K562 (cell line): ENCODE data around the gene CNTN2. TPM values are rescaled to one million over a fixed set of nuclear protein-coding genes. Genes with fewer than 3 reads are reported as not detected.

Experiments
- CBFA2T2 ChIP-seq: fragments of 450-650 bp; conservative IDR thresholded peaks from 2 replicates; pipeline ENCODE4 v1.6.1; 2017; ENCODE audit warnings: mild to moderate bottlenecking
- DNMT1 ChIP-seq: fragments of 450-650 bp; IDR thresholded peaks from 2 replicates; pipeline ENCODE4 v1.6.1; 2016; ENCODE audit warnings: antibody characterized with exemption, mild to moderate bottlenecking
- E2F4 ChIP-seq: sonication (generic); formaldehyde crosslinking; IDR thresholded peaks from 2 replicates; pipeline ENCODE4 v1.8.0; 2022; ENCODE audit warnings: mild to moderate bottlenecking, low read depth, missing genetic modification reagents
- FOXA1 ChIP-seq: fragments of 450-650 bp; IDR thresholded peaks from 2 replicates; pipeline ENCODE4 v1.6.1; 2016; ENCODE audit warnings: mild to moderate bottlenecking, borderline replicate concordance
- FOXP1 ChIP-seq: sonication (generic); formaldehyde crosslinking; IDR thresholded peaks from 2 replicates; pipeline ENCODE4 v1.8.0; 2022; ENCODE audit warnings: mild to moderate bottlenecking, missing genetic modification reagents
- GABPA ChIP-seq: fragments of 200-800 bp; sonication (Bioruptor generic); conservative IDR thresholded peaks from 2 replicates; pipeline ENCODE4 v1.6.1; 2016; ENCODE audit warnings: low read depth, missing genetic modification characterization, missing compliant biosample characterization
- GTF2F1 ChIP-seq: IDR thresholded peaks from 2 replicates; pipeline ENCODE4 v1.6.1; 2011; ENCODE audit warnings: low read depth, low read length, improper control_type of control experiment
- KDM5B ChIP-seq: fragments of 200-600 bp; sonication (generic); IDR thresholded peaks from 2 replicates; pipeline ENCODE4 v1.6.1; 2012; ENCODE audit warnings: low read depth, mild to moderate bottlenecking, moderate library complexity, low read length, control low read depth, inconsistent platforms; ENCODE audit not compliant: insufficient replicate concordance
- MCM3 ChIP-seq: fragments of 450-650 bp; IDR thresholded peaks from 2 replicates; pipeline ENCODE4 v1.6.1; 2016
- NCOA4 ChIP-seq: fragments of 450-650 bp; IDR thresholded peaks from 2 replicates; pipeline ENCODE4 v1.6.1; 2018; ENCODE audit warnings: mild to moderate bottlenecking; ENCODE audit not compliant: partially characterized antibody
- NFXL1 ChIP-seq: fragments of 450-650 bp; formaldehyde crosslinking; IDR thresholded peaks from 2 replicates; pipeline ENCODE4 v1.4.0; 2021; ENCODE audit warnings: mild to moderate bottlenecking
- NR4A1 ChIP-seq, 2 experiments: fragments of 250-450 bp in 1 of 2; fragments of 450-650 bp in 1 of 2; sonication (Bioruptor Pico) in 1 of 2; IDR thresholded peaks; 2 replicates each; pipeline versions ENCODE4 v1.4.0 to v1.6.1; 2016 to 2020; ENCODE audit warnings: mild to moderate bottlenecking in 2 of 2, missing compliant biosample characterization in 1 of 2, missing genetic modification characterization in 1 of 2, moderate library complexity in 1 of 2
- RBM25 ChIP-seq: fragments of 200-400 bp; formaldehyde crosslinking; IDR thresholded peaks from 2 replicates; pipeline ENCODE4 v1.6.1; 2018; ENCODE audit warnings: low read length, low read depth, moderate library complexity; ENCODE audit not compliant: severe bottlenecking
- SAFB2 ChIP-seq: fragments of 200-400 bp; formaldehyde crosslinking; IDR thresholded peaks from 2 replicates; pipeline ENCODE4 v1.6.1; 2018; ENCODE audit warnings: borderline replicate concordance, low read length, low read depth, moderate library complexity; ENCODE audit not compliant: severe bottlenecking
- SP2 ChIP-seq: IDR thresholded peaks from 2 replicates; pipeline ENCODE4 v1.6.1; 2011; ENCODE audit warnings: mild to moderate bottlenecking, low read depth, low read length, moderate library complexity; ENCODE audit not compliant: poor library complexity, severe bottlenecking; ENCODE audit errors: extremely low read depth
- SREBF2 ChIP-seq: sonication (generic); formaldehyde crosslinking; IDR thresholded peaks from 2 replicates; pipeline ENCODE4 v1.4.0; 2020; ENCODE audit warnings: mild to moderate bottlenecking, missing genetic modification reagents
- THAP12 ChIP-seq: fragments of 250-450 bp; sonication (Bioruptor Pico); IDR thresholded peaks from 2 replicates; pipeline ENCODE4 v1.9.0; 2021; ENCODE audit warnings: mild to moderate bottlenecking, inconsistent platforms
- THRAP3 ChIP-seq: fragments of 450-650 bp; IDR thresholded peaks from 2 replicates; pipeline ENCODE4 v1.6.1; 2016; ENCODE audit warnings: mild to moderate bottlenecking, inconsistent platforms, borderline replicate concordance
- XRCC4 ChIP-seq: IDR thresholded peaks from one replicate; pipeline ENCODE4 v1.6.1; 2011; ENCODE audit not compliant: insufficient read depth, insufficient read length; ENCODE audit errors: extremely low read depth
- ZBTB8A ChIP-seq: fragments of 450-650 bp; IDR thresholded peaks from 2 replicates; pipeline ENCODE4 v1.6.1; 2018; ENCODE audit warnings: mild to moderate bottlenecking, moderate library complexity; ENCODE audit not compliant: partially characterized antibody
- ZNF3 ChIP-seq: fragments of 250-450 bp; sonication (Bioruptor Pico); IDR thresholded peaks from 2 replicates; pipeline ENCODE4 v1.5.0; 2021; ENCODE audit warnings: mild to moderate bottlenecking, moderate library complexity
- ZNF311 ChIP-seq: fragments of 250-450 bp; sonication (Bioruptor Pico); IDR thresholded peaks from 2 replicates; pipeline ENCODE4 v1.4.0; 2020; ENCODE audit warnings: mild to moderate bottlenecking, moderate library complexity
- polyA plus RNA-seq, 8 experiments: library from polyadenylated mRNA; depleted of rRNA in 4 of 8; stranded (reverse) in 5 of 8; unstranded in 3 of 8; fragments of >200 nt; fragmentation: Nextera tagmentation in 2 of 8; fragmentation: Illumina TruSeq in 1 of 8; extraction: Ambion mirVana in 2 of 8; extraction: Trizol in 1 of 8; gene quantifications; 2 replicates each; pipeline versions ENCODE4 v1.2.1 to v1.2.3, GENCODE V29; 2011 to 2014; ENCODE audit warnings: inconsistent platforms in 1 of 8, missing spikeins in 1 of 8
- total RNA-seq, 7 experiments: library from RNA; depleted of rRNA in 6 of 7; stranded (reverse); fragments of >200 nt in 6 of 7; fragmentation: Illumina TruSeq in 2 of 7; extraction: Trizol in 2 of 7; gene quantifications; 2 replicates each; pipeline versions ENCODE4 v1.2.1 to v1.2.3, GENCODE V29; 2011 to 2021; ENCODE audit warnings: low replicate concordance in 1 of 7
- TF ChIP-seq, protein P1 (sequence below): sonication (generic); formaldehyde crosslinking; IDR thresholded peaks from 2 replicates; pipeline ENCODE4 v1.8.1; 2022; ENCODE audit warnings: missing genetic modification reagents

CNTN2 gene
- total and polyA plus RNA-seq, 9 of the 15 experiments (the other 6 are each of a cell fraction or from before 2014, with no cell fraction given): not detected

DNA sequence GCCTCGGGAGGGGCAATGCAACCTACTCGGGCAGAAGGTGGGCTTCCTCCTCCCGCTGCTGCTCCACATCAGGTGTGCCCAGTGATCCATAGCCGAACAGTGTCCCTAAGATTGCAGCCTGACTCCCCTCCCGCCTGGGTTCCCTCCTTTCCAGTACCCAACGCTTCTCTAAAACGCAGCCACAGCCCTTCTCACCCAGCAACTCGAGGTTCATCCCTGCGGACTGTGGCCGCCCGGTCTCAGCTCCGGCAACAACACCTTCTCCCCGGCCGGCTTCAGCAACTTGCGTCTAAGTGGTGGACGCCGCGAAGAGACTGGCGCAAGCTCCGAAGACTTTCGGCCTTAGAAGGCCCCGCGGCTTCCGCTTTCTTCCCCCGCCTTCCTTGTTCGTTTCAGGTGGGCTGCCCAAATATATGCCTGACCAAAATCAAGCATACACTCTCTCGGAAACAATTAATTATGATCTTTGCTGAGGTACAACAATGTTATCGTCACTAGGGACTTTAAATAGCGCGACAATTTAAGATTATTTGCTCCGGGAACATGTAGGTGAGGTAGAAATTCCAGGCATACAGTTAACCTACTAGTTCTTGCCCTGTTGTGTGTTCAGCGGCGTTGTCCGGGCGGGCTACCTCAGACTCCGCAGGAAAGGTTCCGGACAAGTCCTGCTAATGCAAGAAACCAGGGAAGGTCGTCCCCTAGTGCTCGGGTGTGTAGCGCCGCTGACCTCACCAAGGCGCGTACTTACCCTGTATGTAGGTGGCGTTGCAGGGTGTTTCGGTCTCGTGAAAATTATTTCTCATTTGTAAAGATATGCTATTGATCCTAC, 78.9 kb downstream of the CNTN2 start, which contains the start of gene RBBP5 (continued):
- TF ChIP-seq NR4A1 (CRISPR knock-in tag; IDR thresholded peaks at IDR 0.05) (peak; percentile 64; the same call in 1 of the 2 replicates), NR4A1 (tag; IDR thresholded peaks at IDR 0.05) (peak; percentile 94), RBM25 (peak; percentile 15), NCOA4 (no peak), MCM3 (no peak), SREBF2 (no peak), E2F4 (CRISPR knock-in tag) (0 out of 2 replicates have a peak, but pooled peaks have one; percentile 72), DNMT1 (peak; percentile 17; the same call in 1 of the 2 replicates), XRCC4 (no peak), ZNF311 (no peak), THAP12 (CRISPR knock-in tag) (peak; percentile 82), SAFB2 (no peak), ZBTB8A (no peak), GTF2F1 (peak; percentile 29; the same call in 1 of the 2 replicates), GABPA (peak; percentile 97), KDM5B (peak; percentile 97), NFXL1 (CRISPR knock-in tag) (no peak), CBFA2T2 (0 out of 2 replicates have a peak, but pooled peaks have one; percentile 2), ZNF3 (CRISPR knock-in tag) (peak; percentile 21; the same call in 1 of the 2 replicates), FOXP1 (CRISPR knock-in tag) (peak; percentile 87; the same call in 1 of the 2 replicates), THRAP3 (peak; percentile 36; the same call in 1 of the 2 replicates), SP2 (no peak), FOXA1 (no peak)
- TF ChIP-seq, protein P1, sequence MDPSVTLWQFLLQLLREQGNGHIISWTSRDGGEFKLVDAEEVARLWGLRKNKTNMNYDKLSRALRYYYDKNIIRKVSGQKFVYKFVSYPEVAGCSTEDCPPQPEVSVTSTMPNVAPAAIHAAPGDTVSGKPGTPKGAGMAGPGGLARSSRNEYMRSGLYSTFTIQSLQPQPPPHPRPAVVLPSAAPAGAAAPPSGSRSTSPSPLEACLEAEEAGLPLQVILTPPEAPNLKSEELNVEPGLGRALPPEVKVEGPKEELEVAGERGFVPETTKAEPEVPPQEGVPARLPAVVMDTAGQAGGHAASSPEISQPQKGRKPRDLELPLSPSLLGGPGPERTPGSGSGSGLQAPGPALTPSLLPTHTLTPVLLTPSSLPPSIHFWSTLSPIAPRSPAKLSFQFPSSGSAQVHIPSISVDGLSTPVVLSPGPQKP (CRISPR knock-in tag): no peak
